Measurements from ENCODE around the gene SART3.

DNA sequence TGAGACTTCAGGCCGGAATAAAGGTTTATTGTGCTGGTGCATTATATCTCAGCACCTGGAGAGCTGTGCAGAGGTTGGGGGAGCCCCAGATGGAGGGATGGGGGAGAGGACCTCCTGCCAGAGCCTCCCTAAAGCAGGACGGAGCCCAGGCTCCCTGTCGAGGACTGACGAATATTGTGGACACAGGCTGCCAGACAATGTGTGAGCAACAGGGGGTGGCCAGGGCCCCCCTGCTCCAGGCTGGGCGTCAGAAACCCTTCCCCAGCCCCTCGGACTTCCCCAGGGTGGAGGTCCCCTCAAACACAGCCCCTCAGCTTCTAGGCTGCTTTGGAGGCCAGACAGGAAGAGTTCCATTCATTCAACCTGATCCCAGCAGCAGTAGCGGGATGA lies 28.9 kb upstream of the SART3 start:
- no peak for TF ChIP-seq POLR2A (IDR thresholded peaks at IDR 0.05; ENCODE audit: low read length)
- TF ChIP-seq GATA1 (IDR thresholded peaks at IDR 0.05; ENCODE audit: low read depth, low read length) = no peak

Data from erythroblast (primary cell).